ENCODE data around the gene ROBO4.

ROBO4 gene

DNA sequence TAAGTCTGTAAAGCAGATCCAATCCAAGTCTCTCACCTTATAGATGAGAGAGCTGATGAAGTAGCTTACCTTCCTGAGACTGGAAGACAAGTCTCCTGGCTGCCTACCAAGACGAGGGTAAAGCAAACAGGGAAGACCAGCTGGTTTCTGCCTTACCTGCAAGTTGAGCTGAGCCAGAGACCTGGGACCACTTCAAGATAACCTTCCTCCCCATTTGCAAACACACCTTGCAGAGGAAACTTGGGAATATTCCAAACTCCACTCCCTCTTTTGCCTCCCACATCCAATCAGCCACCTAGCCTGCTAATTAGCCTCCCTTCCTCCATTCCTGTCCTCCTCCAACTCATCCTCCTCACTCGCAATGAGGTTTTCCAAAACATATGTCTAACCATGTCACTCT is 55.8 kb downstream of the ROBO4 start:
- DNase-seq (ENCODE audit: low read depth in 2 of 2) = no peak

DNA sequence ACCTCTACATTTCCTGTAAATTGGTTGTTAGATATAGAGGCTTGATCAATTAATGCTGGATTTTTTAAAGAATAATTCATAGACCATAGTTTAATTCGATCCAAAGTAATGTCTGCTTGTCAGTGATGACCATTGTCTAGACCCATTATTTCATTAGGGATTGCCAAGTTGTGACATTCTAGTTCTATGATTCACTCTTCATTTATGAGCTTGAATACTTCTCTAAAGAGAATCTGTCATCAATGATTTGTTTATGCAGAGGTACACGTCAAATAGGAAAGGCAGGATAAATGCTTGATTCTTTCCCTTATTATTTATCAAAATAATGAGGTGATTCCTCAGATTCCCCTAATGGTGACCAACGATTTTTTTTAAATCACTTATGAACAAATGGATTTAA is 56.5 kb downstream of the ROBO4 start:
- no peak for DNase-seq (ENCODE audit: low read depth in 2 of 2)

DNA sequence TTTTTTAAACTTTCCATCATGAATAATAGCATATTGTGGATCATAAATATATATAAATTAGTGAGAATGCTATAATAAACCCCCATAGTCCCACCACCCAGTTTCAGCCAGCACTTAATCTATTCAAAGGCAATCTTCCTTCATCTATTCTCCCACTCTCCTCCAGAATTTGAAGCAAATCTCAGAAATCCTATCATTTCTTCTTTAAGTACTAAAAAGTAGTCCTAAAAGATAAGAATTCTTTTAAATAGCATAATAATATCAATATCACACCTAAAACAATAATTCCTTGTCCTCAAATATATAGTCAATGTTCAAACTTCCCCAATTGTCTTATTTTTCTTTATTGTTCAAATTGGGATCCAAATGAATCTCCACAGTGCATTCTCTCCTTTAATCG is 57.0 kb downstream of the ROBO4 start:
- no peak for DNase-seq (ENCODE audit: low read depth in 2 of 2)

- DNase-seq (ENCODE audit: low read depth in 2 of 2) = no peak
These were observed 57.6 kb downstream of the ROBO4 start for GRCh38 chr11:124839972-124840621.

- no peak for DNase-seq (ENCODE audit: low read depth in 2 of 2)
These were observed 58.3 kb downstream of the ROBO4 start for GRCh38 chr11:124839128-124839971.

DNA sequence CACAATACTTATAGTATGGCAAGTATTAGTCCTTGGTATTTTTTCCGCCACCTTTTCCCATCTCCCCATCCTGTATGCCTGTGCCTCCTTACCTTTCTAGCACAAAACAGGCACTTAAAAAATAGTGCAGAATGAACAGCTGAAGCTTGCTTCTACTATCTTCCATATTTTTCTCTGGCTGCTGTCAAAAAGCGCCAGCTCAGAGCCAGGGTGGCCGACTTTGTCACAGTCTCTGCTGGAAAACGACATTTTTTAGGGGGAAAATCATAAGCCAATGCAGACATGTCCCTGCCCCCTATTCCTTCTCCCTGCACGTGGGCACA is 58.9 kb downstream of the ROBO4 start:
- no peak for DNase-seq (ENCODE audit: low read depth in 2 of 2)

GRCh38 chr11:124837491-124837856 is 60.2 kb downstream of the ROBO4 start:
- DNase-seq (ENCODE audit: low read depth in 2 of 2) = no peak

GRCh38 chr11:124835918-124836317 is 61.7 kb downstream of the ROBO4 start:
- no peak for DNase-seq (ENCODE audit: low read depth in 2 of 2)

DNA sequence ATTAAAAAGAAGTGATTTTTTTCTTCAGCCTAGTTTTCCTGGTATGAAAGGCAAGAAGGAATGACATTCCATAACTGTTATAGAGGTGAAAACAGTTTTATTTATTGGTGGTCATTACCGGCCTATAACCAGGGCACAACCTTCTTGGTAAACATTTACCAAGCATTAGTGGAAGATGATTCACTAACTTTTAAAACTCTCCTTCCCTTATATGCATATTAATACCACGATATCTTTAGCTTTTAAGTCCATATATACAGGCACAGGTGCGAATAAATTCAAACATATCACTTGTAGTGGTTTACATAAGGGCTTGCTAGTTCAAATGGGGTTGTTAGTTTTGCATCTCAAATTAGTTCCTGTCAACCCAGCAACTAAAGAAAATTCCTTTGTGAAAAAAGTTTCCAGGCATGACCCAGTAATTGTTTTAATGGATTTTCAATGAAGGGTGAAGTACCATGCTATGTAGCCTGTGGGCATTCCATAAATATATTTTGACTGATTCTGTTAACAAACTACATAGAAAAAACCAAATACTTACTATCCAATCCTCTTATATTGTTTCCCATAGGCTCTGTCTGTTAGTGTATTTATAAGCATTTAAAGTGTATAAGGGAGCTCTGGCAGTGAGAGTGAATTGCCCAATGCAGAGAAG is 63.0 kb downstream of the ROBO4 start:
- DNase-seq (ENCODE audit: low read depth in 2 of 2) = no peak
